ENCODE data around the gene TBATA. TPM values are rescaled to one million over a fixed set of nuclear protein-coding genes. Genes with fewer than 3 reads are reported as not detected.

The TBATA gene
- total RNA-seq (ENCODE audit: unreplicated experiment), result not detected
- long read RNA-seq, result 0 reads

- H3K4me1 Mint-ChIP-seq (ENCODE audit: low read depth, unreplicated experiment), result no peaks in the 10 kb centered on the region
- H3K27ac Mint-ChIP-seq (ENCODE audit: unreplicated experiment), result no peak within 1 kb of the TSS
- H3K9me3 Mint-ChIP-seq (ENCODE audit: unreplicated experiment), result no peaks in the 10 kb centered on the region
- no peak within 1 kb of the TSS for H3K4me3 Mint-ChIP-seq (ENCODE audit: unreplicated experiment)
- DNase-seq, result no peak
- H3K36me3 Mint-ChIP-seq (ENCODE audit: unreplicated experiment), result no peaks in the 10 kb centered on the region
- TF ChIP-seq CTCF (IDR thresholded peaks at IDR 0.05; ENCODE audit: partially characterized antibody, unreplicated experiment), result no peak
- H3K27me3 Mint-ChIP-seq (ENCODE audit: unreplicated experiment), result no peaks in the 10 kb centered on the region
These were observed at the start of gene TBATA for GRCh38 chr10:70785190-70785589. Gene TBATA, minus strand, starts transcription at chr10:70785377. Its CDS starts 1,998 bp downstream, at chr10:70783379.

GRCh38 chr10:70834441-70835151 is 49.4 kb upstream of the TBATA start:
- no peaks in the 10 kb centered on the region for H3K36me3 Mint-ChIP-seq (ENCODE audit: unreplicated experiment)
- no peak for TF ChIP-seq CTCF (IDR thresholded peaks at IDR 0.05; ENCODE audit: partially characterized antibody, unreplicated experiment)
- no peak overlapping the region for H3K27ac Mint-ChIP-seq (ENCODE audit: unreplicated experiment)
- no peaks in the 10 kb centered on the region for H3K27me3 Mint-ChIP-seq (ENCODE audit: unreplicated experiment)
- no peak overlapping the region for H3K4me3 Mint-ChIP-seq (ENCODE audit: unreplicated experiment)
- peaks cover 10% of the 10 kb centered on the region for H3K4me1 Mint-ChIP-seq (ENCODE audit: low read depth, unreplicated experiment)
- no peak for DNase-seq
- H3K9me3 Mint-ChIP-seq (ENCODE audit: unreplicated experiment), result no peaks in the 10 kb centered on the region

GRCh38 chr10:70834021-70834420 is 48.8 kb upstream of the TBATA start:
- H3K36me3 Mint-ChIP-seq (ENCODE audit: unreplicated experiment), result no peaks in the 10 kb centered on the region
- TF ChIP-seq CTCF (IDR thresholded peaks at IDR 0.05; ENCODE audit: partially characterized antibody, unreplicated experiment), result no peak
- peaks cover 15% of the 10 kb centered on the region for H3K4me1 Mint-ChIP-seq (ENCODE audit: low read depth, unreplicated experiment)
- H3K4me3 Mint-ChIP-seq (ENCODE audit: unreplicated experiment), result no peak overlapping the region
- no peaks in the 10 kb centered on the region for H3K27me3 Mint-ChIP-seq (ENCODE audit: unreplicated experiment)
- DNase-seq, result no peak
- H3K27ac Mint-ChIP-seq (ENCODE audit: unreplicated experiment), result no peak overlapping the region
- H3K9me3 Mint-ChIP-seq (ENCODE audit: unreplicated experiment), result no peaks in the 10 kb centered on the region

- Mint-ChIP-seq H3K36me3 (ENCODE audit: unreplicated experiment) (no peaks in the 10 kb centered on the region), H3K27me3 (ENCODE audit: unreplicated experiment) (no peaks in the 10 kb centered on the region), H3K9me3 (ENCODE audit: unreplicated experiment) (no peaks in the 10 kb centered on the region), H3K4me3 (ENCODE audit: unreplicated experiment) (no peak overlapping the region), H3K4me1 (ENCODE audit: low read depth, unreplicated experiment) (peaks cover 17% of the 10 kb centered on the region), H3K27ac (ENCODE audit: unreplicated experiment) (no peak overlapping the region)
- DNase-seq, result no peak
- no peak for TF ChIP-seq CTCF (IDR thresholded peaks at IDR 0.05; ENCODE audit: partially characterized antibody, unreplicated experiment)
These were observed 48.4 kb upstream of the TBATA start for GRCh38 chr10:70833601-70834000.

- DNase-seq, result no peak
- H3K27ac Mint-ChIP-seq (ENCODE audit: unreplicated experiment), result no peak overlapping the region
These were observed 47.8 kb upstream of the TBATA start for GRCh38 chr10:70832852-70833528.

More at GRCh38 chr10:70832852-70833528, 47.8 kb upstream of the TBATA start:
- no peaks in the 10 kb centered on the region for H3K27me3 Mint-ChIP-seq (ENCODE audit: unreplicated experiment)
- no peak overlapping the region for H3K4me3 Mint-ChIP-seq (ENCODE audit: unreplicated experiment)
- no peak for TF ChIP-seq CTCF (IDR thresholded peaks at IDR 0.05; ENCODE audit: partially characterized antibody, unreplicated experiment)
- no peaks in the 10 kb centered on the region for H3K9me3 Mint-ChIP-seq (ENCODE audit: unreplicated experiment)
- H3K36me3 Mint-ChIP-seq (ENCODE audit: unreplicated experiment), result no peaks in the 10 kb centered on the region
- peaks cover 20% of the 10 kb centered on the region for H3K4me1 Mint-ChIP-seq (ENCODE audit: low read depth, unreplicated experiment)
